Measurements from ENCODE around the gene ARV1. TPM values are rescaled to one million over a fixed set of nuclear protein-coding genes. Genes with fewer than 3 reads are reported as not detected.
A peak's percentile ranks its signal among the peaks of the same experiment; 100 is the strongest.
"Not testable (repeated sequence)": the region's sequence is repeated elsewhere in the genome, so short reads cannot be mapped to it uniquely, and the experiment has no call there.

Gene ARV1
- total RNA-seq, 1 donor from 2014 or later, result 9.5 TPM

- peak; percentile 0 for DNase-seq
These were observed 1.8 kb upstream of the ARV1 start for GRCh38 chr1:230976825-230977747.

- no peak for DNase-seq
These were observed 968 bp upstream of the ARV1 start for GRCh38 chr1:230977761-230978490.

GRCh38 chr1:230979389-230979716 lies 459 bp downstream of the ARV1 start:
- no peak for DNase-seq

GRCh38 chr1:230979952-230980351 lies 1.1 kb downstream of the ARV1 start:
- DNase-seq, result no peak

- no peak for DNase-seq
These were observed 3.8 kb downstream of the ARV1 start for GRCh38 chr1:230982696-230983095.

GRCh38 chr1:230983811-230984210 lies 4.9 kb downstream of the ARV1 start:
- no peak for DNase-seq

GRCh38 chr1:230984622-230985515 lies 6.0 kb downstream of the ARV1 start:
- not testable (repeated sequence) for DNase-seq

- no peak for DNase-seq
These were observed 6.8 kb downstream of the ARV1 start for GRCh38 chr1:230985711-230986110.

- no peak for DNase-seq
These were observed 8.1 kb downstream of the ARV1 start for GRCh38 chr1:230986976-230987375.

- no peak for DNase-seq
These were observed 8.6 kb downstream of the ARV1 start for GRCh38 chr1:230987448-230987847.

GRCh38 chr1:230992100-230992774 lies 13.3 kb downstream of the ARV1 start:
- no peak for DNase-seq

- no peak for DNase-seq
These were observed 16.0 kb downstream of the ARV1 start for GRCh38 chr1:230994860-230995259.

- DNase-seq, result no peak
These were observed 21.3 kb downstream of the ARV1 start for GRCh38 chr1:231000201-231000600.

GRCh38 chr1:231000639-231001038 lies 21.7 kb downstream of the ARV1 start:
- DNase-seq, result no peak

- no peak for DNase-seq
These were observed 23.0 kb downstream of the ARV1 start for GRCh38 chr1:231001892-231002291.

- DNase-seq, result not testable (repeated sequence)
These were observed 28.6 kb downstream of the ARV1 start for GRCh38 chr1:231007535-231007934.

- no peak for DNase-seq
These were observed 32.5 kb downstream of the ARV1 start for GRCh38 chr1:231011360-231011759.

- DNase-seq, result no peak
These were observed 33.1 kb downstream of the ARV1 start for GRCh38 chr1:231011963-231012362.

GRCh38 chr1:231013391-231014015 lies 34.6 kb downstream of the ARV1 start:
- no peak for DNase-seq

GRCh38 chr1:231016234-231016633 lies 37.3 kb downstream of the ARV1 start:
- no peak for DNase-seq

- no peak for DNase-seq
These were observed 38.1 kb downstream of the ARV1 start for GRCh38 chr1:231016966-231017365.

Data from skin of body (tissue), 2 donors.